HG02642 (cell line): ENCODE results near the gene SLC29A2.

Experiments
- ATAC-seq: cut with Tn5 transposase; IDR thresholded peaks from one replicate; pipeline ENCODE4 v1.9.1; 2021; ENCODE audit warnings: mild to moderate bottlenecking; ENCODE audit not compliant: unreplicated experiment, poor library complexity

Gene SLC29A2

DNA sequence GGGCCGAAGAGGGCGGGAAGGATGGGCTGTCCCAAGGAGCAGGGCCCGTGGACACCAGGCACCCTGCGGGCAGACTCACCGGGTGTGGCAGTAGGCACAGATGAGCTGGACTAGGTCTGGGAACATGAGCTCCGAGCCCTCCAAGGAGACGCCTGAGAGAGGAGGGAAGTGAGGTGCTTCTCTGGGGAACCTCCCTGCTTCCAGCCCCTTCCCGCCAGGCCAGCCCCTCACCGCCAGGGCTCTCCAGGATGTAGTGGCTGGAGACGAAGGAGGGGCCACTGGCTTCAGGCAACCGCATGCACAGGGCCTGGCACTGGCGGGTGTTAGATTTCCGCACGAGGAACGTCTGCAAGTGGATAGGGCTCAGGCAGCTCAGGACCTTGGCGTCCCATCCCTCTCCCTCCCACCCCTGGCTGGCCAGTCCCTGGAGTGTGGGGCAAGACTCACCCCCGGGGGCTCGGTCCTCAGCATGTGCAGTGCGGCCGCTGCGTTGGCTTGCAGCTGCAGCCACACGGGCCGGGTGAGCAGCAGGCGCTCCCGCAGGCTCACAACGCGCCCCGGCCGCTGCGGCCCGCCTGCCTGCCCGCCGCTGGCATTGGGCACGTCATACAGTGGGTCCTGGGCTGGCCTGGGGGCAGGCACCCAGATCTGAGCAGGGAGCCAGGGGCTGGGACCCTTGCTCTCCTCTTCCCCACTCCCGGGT, 35.9 kb downstream of the SLC29A2 start:
- ATAC-seq = no peak

DNA sequence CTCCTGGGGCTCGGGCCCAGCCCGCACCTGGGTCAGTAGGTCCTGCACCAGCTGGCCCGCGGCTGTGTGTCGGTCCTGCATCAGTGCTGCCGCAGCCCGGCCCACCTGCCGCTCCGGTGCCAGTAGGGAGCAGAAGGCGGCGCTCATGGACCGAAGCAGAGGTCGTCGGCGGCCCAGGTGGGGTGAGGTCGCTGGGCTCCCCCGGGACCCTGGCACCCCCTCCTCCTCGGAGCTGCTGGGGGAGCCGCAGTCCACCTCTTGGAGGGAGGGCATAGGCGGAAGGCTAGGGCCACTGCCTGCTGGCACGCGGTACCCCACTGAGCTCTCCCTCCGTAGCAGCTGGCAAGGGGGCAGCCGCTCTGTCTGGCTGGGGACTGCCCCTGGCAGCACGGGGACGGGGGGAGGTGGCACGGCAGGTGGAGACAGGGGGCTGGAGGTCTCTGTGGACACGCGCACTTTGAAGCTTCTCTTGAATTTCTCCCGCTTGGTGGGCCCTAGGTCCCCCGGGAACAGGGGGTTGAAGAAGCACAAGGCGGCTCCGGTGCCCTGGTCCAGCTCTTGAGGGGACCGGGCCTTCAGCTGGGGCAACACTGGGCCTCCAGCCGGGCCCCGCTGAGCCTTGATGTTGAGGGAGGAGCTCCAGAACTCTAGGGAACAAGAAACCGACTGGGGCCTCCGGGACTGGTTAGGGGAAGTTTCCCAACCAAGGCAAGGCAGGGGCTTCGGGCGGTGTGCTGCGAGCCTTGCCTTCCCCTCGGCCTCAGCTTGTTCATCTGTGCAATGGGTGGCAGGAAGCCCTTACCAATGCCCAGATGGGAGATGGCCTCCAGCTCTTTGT, 36.7 kb downstream of the SLC29A2 start:
- no peak for ATAC-seq

DNA sequence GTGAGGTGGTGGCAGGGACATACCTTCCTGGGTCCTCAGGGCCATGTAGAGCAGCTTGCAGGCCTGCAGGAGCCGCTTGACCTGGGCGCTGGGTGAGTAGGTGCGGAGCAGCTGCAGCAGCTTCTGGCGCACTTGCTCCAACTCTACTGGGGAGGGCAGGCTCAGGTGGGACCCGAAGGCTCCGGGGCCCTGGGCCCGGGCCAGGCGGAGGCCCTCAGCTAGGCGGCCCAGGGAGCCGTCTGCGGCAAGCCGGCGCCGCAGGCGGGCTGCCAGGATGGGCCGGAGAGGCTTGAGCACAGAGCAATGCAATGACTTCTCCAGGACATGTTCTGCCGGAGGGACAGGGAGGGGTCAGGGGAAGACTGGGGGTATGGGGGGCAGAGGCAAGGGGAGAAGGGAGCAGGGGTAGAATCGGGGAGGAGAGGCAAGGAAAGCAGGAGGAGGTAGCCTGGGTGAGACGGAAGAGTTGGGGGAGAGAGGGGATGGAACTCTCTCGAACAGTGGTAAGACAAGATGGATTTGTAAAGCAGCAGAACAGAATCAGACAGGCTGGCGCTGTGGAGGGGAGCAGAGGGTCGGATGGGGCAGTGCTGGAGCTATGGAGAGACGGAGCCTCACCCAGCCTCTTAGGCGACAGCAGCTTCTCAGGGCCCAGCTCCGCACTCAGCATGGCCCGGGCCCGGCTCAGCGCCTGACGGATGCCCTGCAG, 37.5 kb downstream of the SLC29A2 start:
- no peak for ATAC-seq

DNA sequence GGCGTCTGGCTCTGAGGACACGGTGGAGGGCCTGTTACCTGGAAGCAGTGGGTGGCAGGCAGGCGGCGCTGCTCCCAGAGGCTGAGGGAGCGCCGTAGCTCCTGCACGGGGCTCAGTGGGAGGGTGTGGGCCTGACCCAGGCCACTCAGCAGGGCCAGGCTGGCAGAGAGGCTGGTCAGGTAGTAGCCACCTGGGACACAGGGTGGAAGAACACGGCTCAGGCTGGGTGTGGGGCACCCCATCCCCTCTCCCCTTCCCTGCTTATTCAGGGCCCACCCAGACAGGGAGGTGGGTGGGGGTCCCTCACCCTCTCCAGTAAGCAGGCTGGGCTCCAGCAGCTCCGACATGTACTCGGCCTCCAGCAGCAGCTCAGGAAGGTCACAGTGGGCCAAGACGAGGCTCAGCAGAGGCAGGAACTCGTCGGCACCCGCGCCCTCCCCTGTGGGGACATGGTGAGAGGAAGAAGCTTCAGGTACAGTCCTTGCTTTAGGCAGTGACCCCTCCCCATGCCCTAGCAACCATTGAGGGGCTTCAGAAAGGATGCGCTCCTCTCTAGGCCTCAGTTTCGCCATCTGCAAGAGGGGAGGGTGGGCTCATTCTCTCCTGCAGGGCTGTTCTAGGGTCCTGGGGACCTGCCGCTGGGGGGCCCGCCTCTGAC, 38.2 kb downstream of the SLC29A2 start:
- ATAC-seq = no peak

DNA sequence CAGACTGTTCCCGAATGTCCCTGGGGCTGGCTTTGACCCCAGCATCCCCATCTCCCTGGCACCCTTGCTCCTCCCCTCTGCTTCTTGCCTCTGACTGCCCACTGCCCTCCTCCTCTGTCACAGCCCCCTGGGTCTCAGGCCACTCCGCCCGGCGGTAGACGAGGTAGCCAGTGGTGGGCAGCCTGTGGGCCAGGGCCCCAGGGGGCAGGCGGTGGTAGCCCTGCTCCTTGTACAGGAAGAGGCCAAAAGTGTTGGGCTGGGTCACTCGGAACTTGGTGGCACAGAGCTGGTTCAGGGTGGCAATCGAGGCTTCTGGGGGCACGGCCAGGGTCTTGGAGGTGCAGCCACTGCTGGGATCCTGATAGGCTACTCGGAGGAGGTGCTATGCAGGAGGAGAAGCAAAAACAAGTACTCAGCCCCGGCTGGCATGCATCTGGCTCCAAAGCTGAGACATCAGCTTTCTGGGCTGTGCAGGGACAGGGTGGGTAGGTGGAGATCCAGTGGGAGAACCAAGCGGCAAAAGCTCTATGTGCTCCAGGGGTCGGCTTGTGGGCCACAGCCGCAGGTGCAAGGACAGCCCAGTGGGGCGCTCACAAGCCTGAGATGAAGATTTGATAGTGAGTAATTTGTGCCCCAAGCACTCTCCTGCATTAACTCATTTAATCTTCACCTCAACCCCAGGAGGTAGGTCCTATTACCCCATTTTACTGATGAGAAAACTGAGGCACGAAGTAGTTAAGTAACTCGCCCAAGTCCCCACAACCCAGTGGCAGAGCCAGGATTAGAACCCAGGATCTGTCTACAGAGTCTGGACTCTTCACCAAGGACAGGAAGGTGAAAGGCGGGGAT, 39.0 kb downstream of the SLC29A2 start:
- no peak for ATAC-seq

DNA sequence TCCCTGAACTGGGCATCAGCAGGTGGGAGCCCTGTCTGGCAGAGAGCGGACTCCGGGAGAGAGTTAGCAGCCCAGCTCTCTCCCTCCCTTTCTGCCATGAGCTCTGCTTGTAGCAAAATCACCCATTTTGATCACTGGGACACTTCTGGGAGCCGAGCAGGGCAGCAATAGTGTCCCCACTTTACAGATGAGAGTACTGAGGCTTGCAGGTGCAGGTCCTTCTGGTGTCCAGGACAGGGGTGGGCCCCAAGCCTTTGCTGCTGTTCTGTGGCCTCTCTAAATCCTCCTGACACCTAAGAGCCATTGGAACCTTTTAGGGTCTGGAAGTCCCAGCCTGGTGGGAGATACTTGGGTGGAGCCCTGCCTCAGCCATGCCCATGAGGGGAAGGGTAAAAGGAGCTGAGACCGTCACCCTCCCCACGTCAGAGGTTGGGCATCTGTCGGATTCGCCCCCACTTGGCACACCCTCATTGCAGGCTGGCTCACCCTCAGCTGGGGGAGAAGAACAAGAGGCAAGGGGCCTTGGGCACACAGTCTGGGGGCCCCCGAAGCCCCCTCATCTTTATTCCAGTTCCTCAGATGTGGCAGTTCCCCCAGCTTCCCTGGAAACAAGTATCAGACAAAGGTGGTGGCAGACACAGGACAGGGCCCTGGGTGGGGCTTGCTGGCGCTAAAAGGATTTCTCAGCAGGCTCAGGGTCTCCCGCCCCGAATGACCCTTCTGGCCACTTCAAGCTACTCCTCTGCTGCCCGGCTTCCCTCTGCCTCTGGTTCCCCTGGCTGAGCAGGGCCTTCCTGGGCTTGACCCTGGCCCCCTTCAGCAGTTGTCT, 39.8 kb downstream of the SLC29A2 start:
- ATAC-seq = no peak

DNA sequence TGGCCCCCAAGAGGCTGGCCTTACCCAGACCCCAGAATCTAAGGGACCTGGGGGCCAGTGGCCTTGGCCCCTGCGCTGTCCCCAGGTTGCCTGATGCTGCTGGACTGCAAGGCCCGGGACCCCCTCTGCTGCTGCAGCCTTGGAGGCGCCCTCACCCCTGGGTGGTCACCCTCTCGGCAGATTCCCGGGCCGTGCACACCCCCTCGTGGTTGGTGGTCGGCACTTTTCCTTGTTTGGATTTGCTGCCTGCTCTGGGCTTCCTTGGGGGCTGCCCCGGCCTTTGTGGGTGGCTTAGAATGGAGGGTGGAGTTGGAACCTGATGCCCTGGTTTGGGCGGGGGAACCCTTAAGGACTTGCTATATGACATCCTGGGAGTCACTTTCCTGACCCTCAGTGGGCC, 40.6 kb downstream of the SLC29A2 start:
- ATAC-seq = no peak

DNA sequence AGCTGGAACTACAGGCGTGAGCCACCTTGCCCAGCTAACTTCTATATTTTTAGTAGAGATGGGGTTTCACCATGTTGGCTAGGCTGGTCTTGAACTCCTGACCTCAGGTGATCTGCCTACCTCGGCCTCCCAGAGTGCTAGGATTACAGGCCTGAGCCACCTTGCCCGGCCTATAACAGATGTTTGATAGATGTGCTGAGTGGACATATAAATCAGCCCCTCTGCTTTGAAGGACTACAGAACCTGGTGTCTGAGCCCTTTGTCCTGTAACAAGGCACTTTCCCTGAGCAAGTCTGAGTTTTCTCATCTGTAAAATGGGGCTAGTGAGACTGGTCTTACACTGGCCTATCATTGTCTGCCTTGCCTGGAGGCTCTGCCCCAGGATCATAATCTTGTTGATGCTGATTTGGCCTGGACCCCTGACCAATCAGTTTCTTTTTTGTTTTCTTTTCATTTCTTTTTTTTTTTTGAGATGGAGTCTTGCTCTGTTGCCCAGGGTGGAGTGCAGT, 42.3 kb downstream of the SLC29A2 start:
- no peak for ATAC-seq

DNA sequence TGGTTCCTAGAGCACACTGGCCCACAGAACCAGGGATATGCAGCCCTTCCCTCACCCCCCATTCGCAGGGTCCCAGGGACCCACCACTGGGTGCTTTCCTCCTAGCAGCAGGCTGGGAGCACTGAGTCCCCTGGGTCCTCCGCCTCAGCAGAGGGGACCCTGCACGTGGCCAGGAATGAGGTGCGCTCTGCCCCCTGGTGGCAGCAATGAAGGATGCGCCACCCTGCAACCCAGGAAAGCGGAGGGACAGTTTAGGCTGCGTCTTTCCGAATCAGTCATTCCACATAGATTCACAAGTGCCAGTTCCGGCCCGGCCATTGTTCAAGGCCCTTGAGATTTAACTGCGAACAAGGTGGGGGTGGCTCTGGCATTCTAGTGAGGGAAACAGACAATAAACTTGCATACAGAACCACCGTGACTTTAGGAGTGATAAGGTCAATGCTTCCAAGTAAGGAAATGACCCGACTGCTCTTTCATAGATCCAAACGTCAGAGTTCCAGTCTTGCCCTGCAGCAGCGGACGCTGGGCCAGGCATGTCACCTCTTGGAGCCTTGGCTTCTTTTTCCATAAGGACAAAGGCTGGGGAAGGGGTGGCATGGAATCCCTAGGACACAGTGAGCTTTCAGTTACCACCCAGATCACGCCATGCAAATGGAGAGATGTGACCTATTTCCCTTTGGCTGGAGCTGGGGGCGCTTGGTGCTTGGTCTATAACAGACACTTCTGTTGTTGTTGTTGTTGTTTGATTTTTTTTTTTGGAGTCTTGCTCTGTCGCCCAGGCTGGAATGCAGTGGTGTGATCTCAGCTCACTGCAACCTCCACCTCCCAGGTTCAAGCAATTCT, 43.0 kb downstream of the SLC29A2 start:
- ATAC-seq = peak; percentile 60

DNA sequence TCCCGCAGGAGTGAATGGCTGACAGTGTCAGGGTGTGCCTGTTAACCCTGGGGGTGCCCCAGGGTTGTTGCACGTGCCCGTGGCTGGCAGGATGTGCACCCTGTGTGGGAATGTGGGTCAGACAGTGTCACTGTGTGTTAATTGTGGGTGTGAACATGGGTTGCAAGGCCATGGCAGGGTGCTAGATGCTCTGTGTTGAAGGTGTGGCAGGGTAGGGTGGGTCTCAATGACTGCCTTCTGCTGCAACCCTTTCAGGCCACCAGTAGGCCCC, 43.6 kb downstream of the SLC29A2 start:
- peak; percentile 7 for ATAC-seq

DNA sequence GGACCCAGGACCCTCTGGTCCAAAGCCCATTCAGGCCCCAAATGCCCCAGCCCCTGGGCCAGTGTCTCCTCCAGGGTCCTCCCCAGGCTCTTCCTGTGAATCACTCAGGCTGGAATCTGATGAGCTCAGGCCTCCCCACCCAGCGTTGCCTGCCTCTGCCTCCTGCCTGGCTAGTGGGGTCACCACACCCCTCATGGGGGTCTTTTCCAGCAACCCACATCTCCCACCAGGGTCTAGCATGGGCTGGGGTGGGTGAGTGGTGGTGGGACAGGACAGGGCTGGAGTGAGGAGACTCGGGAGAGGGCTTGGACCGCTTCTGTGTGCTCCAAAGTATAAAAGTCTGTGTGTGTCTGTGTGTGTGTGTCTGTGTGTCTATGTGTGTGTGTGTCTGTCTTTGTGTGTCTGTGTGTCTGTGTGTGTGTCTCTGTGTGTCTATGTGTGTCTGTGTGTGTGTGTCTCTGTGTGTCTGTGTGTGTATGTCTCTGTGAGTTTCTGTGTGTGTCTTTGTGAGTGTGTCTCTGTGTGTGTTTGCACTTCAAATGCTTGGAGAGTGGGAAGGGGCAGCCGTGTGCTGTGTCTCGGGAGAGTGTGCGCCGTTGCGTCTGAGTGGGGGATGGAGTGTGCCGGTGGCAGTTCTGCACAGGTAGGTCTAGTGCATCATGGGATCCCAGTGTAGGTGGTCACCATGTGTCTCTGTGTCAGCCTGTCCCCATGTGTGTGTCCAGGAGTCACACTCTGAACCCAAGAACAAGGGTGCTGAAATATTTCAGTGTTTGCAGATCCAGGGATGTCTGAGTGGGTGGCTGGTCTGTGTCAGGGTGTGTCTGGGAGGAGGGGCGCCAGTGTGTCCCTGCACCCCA, 44.2 kb downstream of the SLC29A2 start:
- no peak for ATAC-seq

DNA sequence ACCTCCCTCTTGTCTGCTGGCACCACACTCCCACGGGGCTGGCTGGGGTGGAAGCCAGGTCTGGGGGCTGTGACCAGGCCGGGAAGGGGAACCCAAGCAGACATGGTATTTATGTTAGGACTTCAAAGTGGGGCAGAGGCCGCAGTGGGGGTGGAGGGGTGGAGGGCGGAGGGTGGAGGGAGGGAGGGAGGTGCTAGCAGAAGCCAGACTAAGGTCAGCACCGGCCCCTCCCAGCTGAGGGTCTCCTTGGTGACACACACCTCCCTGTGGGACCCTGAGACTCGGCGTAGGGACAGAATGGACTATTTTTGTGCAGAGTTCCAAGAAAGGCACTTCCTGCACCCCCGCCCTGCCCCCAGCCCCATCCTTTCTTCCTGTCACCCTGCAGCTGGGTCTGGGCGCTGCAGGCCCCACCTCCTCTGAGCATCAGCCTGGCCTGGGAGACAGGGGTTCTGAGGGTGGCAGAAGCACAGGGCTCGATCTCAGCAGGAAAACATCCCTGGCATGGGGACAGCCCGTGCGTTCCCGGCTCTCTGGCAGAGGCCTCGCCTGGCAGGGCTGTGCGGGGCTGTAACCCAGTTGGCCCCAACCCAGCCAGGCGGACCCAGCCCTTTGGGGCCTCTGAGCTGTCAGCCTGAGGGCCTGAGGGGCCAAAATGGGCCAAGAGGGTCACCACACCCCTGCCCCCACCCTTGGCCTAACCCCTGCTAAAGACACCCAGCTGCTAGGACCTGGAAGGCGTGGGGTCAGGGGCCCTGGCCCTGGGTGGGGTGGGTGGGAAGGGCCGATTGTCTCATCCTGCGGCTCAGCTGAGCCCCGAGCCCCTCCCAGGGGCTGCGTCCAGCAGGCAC, 45.1 kb downstream of the SLC29A2 start:
- no peak for ATAC-seq

DNA sequence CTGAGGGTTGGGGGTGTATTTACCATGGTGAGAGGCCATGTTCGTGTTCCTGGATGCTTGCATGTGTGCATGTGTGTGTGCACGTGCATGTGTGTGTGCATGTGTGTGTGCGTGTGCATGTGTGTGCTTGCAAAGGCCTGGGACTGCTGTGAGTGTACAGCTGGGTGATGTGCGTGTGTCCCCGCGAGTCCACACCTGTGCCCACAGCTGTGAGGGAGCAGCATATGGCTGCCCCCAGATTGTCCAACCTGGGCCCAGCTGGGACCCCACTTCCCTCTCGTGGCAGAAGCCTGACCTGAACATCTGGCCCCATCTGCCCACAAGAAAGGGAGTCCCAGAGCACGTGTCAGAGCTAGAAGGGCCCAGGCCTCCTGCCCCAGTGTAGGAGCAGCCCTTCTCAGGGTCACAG, 46.3 kb downstream of the SLC29A2 start:
- no peak for ATAC-seq

DNA sequence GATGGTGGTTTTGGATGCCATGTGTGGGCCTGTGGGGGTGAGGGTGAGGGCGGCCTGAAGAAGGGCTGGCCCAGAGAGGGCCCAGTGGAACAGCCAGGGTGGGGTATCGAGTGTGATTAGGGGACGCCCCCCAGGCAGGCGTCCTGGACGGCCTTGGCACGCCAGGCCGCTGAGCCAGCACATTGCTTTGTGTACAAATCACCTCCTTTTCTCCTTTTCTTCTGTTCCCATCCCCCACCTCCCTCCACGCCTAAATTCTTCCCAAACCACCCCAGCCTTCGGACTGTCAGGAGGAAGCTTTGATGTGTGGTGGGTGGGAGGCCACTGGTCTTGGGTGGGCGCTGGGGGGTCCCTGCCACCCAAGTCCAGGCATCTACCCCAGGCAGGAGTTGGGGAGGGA, 46.9 kb downstream of the SLC29A2 start:
- ATAC-seq = no peak

DNA sequence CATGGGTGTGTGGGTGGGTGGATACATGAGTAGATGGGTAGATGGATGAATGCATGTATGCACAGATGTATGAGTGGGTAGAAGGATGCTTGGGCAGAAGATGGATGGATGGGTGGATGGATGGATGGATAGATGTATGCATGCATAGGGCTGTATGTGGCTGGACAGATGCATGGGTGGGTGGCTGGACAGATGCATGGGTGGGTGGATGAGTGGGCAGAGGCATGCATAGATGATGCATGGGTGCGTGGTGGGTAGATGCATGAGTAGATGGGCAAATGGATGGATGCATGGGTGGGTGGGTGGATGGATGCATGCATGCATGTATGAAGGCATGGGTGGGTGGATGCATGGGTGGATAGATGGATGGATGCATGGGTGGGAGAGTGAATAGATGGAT, 47.9 kb downstream of the SLC29A2 start:
- ATAC-seq = no peak

DNA sequence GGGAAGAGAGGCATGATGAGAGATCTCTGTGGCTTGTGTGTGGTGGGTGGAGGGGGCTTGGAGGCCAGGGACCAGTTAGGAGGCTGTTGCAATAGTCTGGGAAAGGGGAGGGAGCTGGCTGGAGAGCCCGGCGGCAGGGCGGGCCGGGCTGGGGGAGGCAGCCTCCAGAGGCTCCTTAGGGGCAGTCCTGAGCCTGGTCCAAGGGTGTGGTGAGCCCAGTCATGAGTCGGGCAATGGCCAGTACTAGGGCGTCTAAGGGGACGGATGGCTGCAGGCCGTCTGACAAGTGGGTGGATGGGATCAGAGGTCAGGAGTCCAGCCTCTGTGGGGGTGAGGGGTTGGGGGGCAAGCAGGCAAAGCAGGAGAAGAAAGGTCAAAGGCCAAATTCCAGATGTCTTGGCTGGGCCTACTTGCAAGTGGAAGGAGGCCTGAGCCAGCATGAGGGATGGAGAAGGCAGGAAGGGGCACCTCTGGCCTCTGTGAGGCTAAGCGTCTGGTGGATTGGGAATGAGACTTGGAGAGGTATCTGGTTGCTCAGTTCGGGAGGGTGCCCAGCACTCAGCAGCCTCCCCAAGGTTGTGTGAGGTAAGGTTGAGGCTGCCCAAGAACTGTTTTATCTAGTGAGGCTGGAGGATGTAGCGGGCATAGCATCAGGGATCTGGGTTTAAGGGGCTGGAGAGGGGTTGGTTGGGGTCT, 48.7 kb downstream of the SLC29A2 start:
- ATAC-seq = no peak
